HG03520 (cell line): ENCODE results near the gene CCDC85C.

Experiments
- ATAC-seq: cut with Tn5 transposase; IDR thresholded peaks from one replicate; pipeline ENCODE4 v1.9.1; 2021; ENCODE audit warnings: mild to moderate bottlenecking, moderate library complexity; ENCODE audit not compliant: unreplicated experiment

Gene CCDC85C

GRCh38 chr14:99514552-99515300, 89.3 kb downstream of the CCDC85C start:
- ATAC-seq = no peak

- no peak for ATAC-seq
Observed at GRCh38 chr14:99513946-99514551, 90.0 kb downstream of the CCDC85C start.

GRCh38 chr14:99513183-99513694, 90.8 kb downstream of the CCDC85C start:
- no peak for ATAC-seq

- no peak for ATAC-seq
Observed at GRCh38 chr14:99512571-99513182, 91.3 kb downstream of the CCDC85C start.

- ATAC-seq = no peak
Observed at GRCh38 chr14:99512110-99512449, 91.9 kb downstream of the CCDC85C start.

GRCh38 chr14:99511421-99512109, 92.4 kb downstream of the CCDC85C start:
- no peak for ATAC-seq

- no peak for ATAC-seq
Observed at GRCh38 chr14:99510556-99511139, 93.4 kb downstream of the CCDC85C start.

GRCh38 chr14:99509871-99510555, 94.0 kb downstream of the CCDC85C start:
- no peak for ATAC-seq

- no peak for ATAC-seq
Observed at GRCh38 chr14:99508896-99509629, 94.9 kb downstream of the CCDC85C start.

GRCh38 chr14:99507860-99508640, 96.0 kb downstream of the CCDC85C start:
- no peak for ATAC-seq

- ATAC-seq = no peak
Observed at GRCh38 chr14:99506276-99506675, 97.7 kb downstream of the CCDC85C start.

GRCh38 chr14:99505089-99505488, 98.9 kb downstream of the CCDC85C start:
- ATAC-seq = no peak

GRCh38 chr14:99503848-99504453, 100.1 kb downstream of the CCDC85C start:
- no peak for ATAC-seq

- ATAC-seq = no peak
Observed at GRCh38 chr14:99502989-99503421, 101.0 kb downstream of the CCDC85C start.

- no peak for ATAC-seq
Observed at GRCh38 chr14:99497894-99498293, 106.1 kb downstream of the CCDC85C start.

GRCh38 chr14:99497341-99497740, 106.7 kb downstream of the CCDC85C start:
- ATAC-seq = no peak

- ATAC-seq = no peak
Observed at GRCh38 chr14:99484106-99484505, 119.9 kb downstream of the CCDC85C start.

GRCh38 chr14:99481745-99482099, 122.3 kb downstream of the CCDC85C start:
- no peak for ATAC-seq
